GM12872 (cell line): ENCODE measurements around the gene SEC61B.

Source experiments
- CTCF ChIP-seq: IDR thresholded peaks from 3 replicates; pipeline ENCODE4 v1.5.1; 2011; ENCODE audit warnings: low read depth, mild to moderate bottlenecking, low read length, moderate library complexity; ENCODE audit not compliant: insufficient read depth

SEC61B gene

DNA sequence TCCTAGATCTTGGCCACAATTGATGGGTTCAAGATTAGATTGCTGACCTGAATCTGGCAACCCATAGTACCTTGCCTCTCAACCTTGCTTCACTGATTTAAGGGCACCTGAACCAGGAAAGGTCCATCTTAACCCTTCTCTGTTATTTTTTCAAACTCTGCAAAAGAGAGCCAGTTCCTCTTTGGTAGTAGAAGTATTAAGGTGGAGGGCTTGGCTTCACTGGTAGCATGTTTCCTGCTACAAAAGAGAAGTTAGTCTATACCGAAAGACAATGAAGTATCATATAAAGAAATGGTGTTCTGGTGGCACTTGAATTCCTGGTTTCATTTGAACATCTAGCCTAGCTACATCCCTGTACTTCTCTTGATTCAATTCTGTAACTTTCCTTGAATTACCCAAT lies 8.9 kb upstream of the SEC61B start:
- TF ChIP-seq CTCF, result no peak

GRCh38 chr9:99216073-99216472 lies 6.0 kb upstream of the SEC61B start:
- no peak for TF ChIP-seq CTCF

DNA sequence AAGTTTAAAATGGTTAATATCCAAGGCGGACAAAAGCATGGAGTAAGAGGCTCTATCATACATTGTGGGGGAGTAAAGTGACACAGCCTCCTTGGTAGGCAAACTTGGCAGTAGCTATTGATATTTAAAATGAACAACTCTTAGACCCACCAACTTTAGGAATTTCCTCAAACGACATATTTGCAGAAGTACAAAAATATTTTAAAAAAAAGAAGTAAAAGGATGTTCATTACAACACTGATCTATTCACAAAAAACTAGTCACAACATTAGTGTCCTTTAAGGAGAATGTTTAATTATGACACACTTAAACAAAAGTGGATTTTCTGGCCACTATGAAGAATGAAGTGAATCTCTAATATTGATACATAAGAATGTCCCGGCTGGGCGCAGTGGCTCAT lies 2.1 kb upstream of the SEC61B start:
- TF ChIP-seq CTCF, result no peak

DNA sequence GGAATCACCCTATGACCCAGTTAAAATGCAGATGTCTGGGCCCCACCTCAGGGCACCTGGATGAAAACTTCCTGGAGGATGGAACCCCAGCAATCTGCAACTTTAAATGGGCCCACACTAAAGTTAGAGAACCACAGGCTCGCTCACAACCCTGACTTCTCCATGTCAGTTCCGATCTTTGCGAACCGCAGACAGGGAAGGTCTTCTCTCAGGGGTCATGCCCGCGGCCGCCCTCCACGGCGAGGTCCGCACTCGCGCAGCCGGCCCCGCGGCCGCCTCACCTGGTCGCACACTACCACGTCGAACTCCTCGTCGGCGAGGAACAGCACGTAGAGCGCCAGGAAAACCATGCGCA lies 839 bp upstream of the SEC61B start:
- TF ChIP-seq CTCF, result no peak

- TF ChIP-seq CTCF, result no peak
Measured at GRCh38 chr9:99222416-99223270, 561 bp downstream of the SEC61B start.

DNA sequence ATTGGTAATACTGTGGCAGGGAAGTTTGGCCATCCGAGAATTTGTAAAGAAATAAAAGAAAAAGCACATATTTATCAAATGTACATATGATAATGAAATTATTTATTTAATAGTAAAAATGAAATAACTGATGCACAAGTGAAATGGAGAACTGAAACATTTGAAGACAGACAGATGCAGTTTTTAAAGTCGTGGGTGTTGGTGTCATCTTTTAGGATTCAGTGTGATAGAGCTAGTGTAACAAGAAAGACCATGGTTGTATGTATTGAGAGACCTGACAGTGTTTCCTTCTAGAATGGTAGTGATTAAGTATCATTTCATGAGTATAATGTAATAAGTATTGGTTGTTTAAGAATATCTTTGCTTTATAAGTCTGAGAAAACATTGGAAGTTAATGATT lies 2.4 kb downstream of the SEC61B start:
- no peak for TF ChIP-seq CTCF

GRCh38 chr9:99226054-99226453 lies 4.0 kb downstream of the SEC61B start:
- TF ChIP-seq CTCF, result no peak
